Panc1 (cell line): ENCODE data around the gene FAM83D. TPM values are rescaled to one million over a fixed set of nuclear protein-coding genes. Genes with fewer than 3 reads are reported as not detected.

Source experiments
- ATAC-seq: fragments of 200-7000 bp; cut with Tn5 transposase; 2 replicates; pipeline ENCODE4 v1.9.1; 2020; ENCODE audit warnings: mild to moderate bottlenecking, moderate library complexity
- BruUV-seq: library from RNA; stranded (reverse); fragments of 400-500 nt; replicated peaks from 2 replicates; lab custom pipeline; 2021; lab: Mats Ljungman, UMichigan
- CTCF ChIA-PET: fragments of 300-600 bp; sonication (Branson Sonifier 250); formaldehyde crosslinking; loops from one replicate; lab custom pipeline; 2022; ENCODE audit warnings: antibody characterized with exemption; lab: Charles Lee
- POLR2A ChIA-PET: fragments of 300-600 bp; sonication (Branson Sonifier 250); formaldehyde crosslinking; loops from one replicate; lab custom pipeline; 2022; ENCODE audit warnings: antibody characterized with exemption; lab: Charles Lee
- DNase-seq: peaks from one replicate; pipeline ENCODE4 v3.0.0-alpha.2; 2010; ENCODE audit warnings: low read depth, low spot score
- H3K27ac ChIP-seq: 2 replicates; pipeline ENCODE4 v1.5.1; 2011; ENCODE audit warnings: mild to moderate bottlenecking, low read length, inconsistent platforms
- H3K27me3 ChIP-seq: fragments of 200-500 bp; sonication (Bioruptor generic); 2 replicates; pipeline ENCODE4 v1.6.0; 2014; ENCODE audit warnings: low read length, inconsistent platforms; ENCODE audit not compliant: control insufficient read depth, insufficient read depth
- H3K36me3 ChIP-seq: fragments of 200-500 bp; sonication (Bioruptor generic); 2 replicates; pipeline ENCODE4 v1.5.1; 2014; ENCODE audit warnings: inconsistent platforms, mild to moderate bottlenecking, low read length, moderate library complexity; ENCODE audit not compliant: control insufficient read depth, insufficient read depth
- H3K4me1 ChIP-seq: 2 replicates; pipeline ENCODE4 v1.5.1; 2011; ENCODE audit warnings: inconsistent platforms, mild to moderate bottlenecking, low read length, moderate library complexity; ENCODE audit not compliant: control insufficient read depth, insufficient read depth
- H3K4me3 ChIP-seq, 2 experiments: 2 replicates each; pipeline ENCODE4 v1.5.1; 2011 to 2012; ENCODE audit warnings: low read depth in 2 of 2, low read length in 2 of 2, mild to moderate bottlenecking in 2 of 2, inconsistent platforms in 1 of 2, moderate library complexity in 1 of 2
- H3K9me3 ChIP-seq: fragments of 200-500 bp; sonication (Bioruptor generic); 2 replicates; pipeline ENCODE4 v1.5.1; 2014; ENCODE audit warnings: low read depth, mild to moderate bottlenecking, inconsistent platforms, low read length, moderate library complexity; ENCODE audit not compliant: control insufficient read depth, insufficient read depth
- POLR2AphosphoS5 ChIP-seq: IDR thresholded peaks from 2 replicates; pipeline ENCODE4 v1.6.1; 2012; ENCODE audit warnings: mild to moderate bottlenecking, low read depth, low read length, moderate library complexity
- SIN3A ChIP-seq: IDR thresholded peaks from 2 replicates; pipeline ENCODE4 v1.6.1; 2012; ENCODE audit warnings: low read depth, mild to moderate bottlenecking, low read length, moderate library complexity, borderline replicate concordance; ENCODE audit not compliant: insufficient read depth
- TCF7L2 ChIP-seq: IDR thresholded peaks from 2 replicates; pipeline ENCODE4 v1.6.1; 2011; ENCODE audit warnings: mild to moderate bottlenecking, low read depth, low read length, inconsistent platforms
- in situ Hi-C: cut with HindIII; loops from 2 replicates; pipeline ENCODE4 v1.10.0; 2016; ENCODE audit warnings: low sequenced_read_pairs, low pct_unique_long_range_greater_than_20kb
- intact Hi-C: fragments of 100-400 bp; cut with micrococcal nuclease; formaldehyde crosslinking; loops from one replicate; pipeline ENCODE4 v1.10.0; 2022; ENCODE audit not compliant: unreplicated experiment
- total RNA-seq: library from RNA; stranded (reverse); gene quantifications from one replicate; pipeline ENCODE4 v1.2.1, GENCODE V29; 2021; ENCODE audit not compliant: unreplicated experiment
- TF ChIP-seq, protein P1 (sequence below): fragments of 450-650 bp; IDR thresholded peaks from 2 replicates; pipeline ENCODE4 v1.5.1; 2017; ENCODE audit warnings: mild to moderate bottlenecking
- TF ChIP-seq, protein P2 (sequence below), 2 experiments: IDR thresholded peaks; 2 replicates each; pipeline ENCODE4 v1.6.1; 2011 to 2012; ENCODE audit warnings: low read depth in 2 of 2, control low read depth in 1 of 2, low read length in 1 of 2, mild to moderate bottlenecking in 1 of 2, moderate library complexity in 1 of 2; ENCODE audit not compliant: insufficient read depth in 1 of 2

The FAM83D gene
- total RNA-seq, 1 experiment from 2014 or later, result 30.9 TPM

DNA sequence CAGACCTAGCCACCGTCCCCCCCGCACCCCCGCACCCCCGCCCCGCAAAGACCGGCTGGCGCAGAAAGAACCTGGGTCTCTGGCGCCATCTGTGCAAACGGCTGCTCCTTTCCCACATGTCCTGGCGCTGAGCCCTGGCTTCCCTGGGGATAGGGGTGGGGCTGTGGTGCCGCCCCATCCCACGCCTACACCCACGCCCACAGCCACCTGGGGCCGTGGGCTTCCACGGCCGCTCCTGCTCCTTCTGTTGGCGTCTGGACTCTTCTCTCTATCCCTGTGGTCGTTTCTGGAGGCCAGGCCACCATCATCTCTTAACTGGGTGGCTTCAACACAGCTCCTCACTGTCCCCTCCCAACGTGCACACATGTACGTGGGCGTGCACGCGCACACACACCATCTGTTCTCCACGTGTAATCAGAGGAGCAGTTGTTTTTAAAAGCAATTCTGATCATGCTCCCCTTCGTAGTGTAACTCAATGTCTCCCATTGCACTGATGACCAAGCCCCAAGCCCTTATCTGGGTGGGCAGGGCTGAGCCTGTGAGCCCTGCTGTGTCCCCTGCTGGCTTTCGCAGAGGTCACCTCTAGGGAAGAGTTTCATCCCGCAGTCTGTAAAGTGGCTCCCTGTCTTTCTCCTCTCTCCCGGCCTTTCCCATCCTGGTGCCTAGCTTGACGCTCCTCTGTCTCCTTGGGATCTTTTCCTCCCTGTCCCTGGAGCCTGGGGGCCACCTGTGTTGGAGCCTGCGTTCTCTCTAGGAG is 31.9 kb upstream of the FAM83D start:
- ChIA-PET POLR2A (interaction anchor here (0.5 kb wide), 1 partner anchor 87 kb away, joined by 3 read pairs; no protein-coding TSS in a partner anchor), CTCF (interaction anchor here (0.6 kb wide), 1 partner anchor 111 kb away, joined by 3 read pairs; no protein-coding TSS in a partner anchor)
- Histone ChIP-seq H3K4me1 (no peaks in the 10 kb centered on the region), H3K4me3 (no peak overlapping the region), H3K27ac (no peak overlapping the region), H3K27me3 (peaks cover 13% of the 10 kb centered on the region), H3K9me3 (no peaks in the 10 kb centered on the region), H3K36me3 (no peaks in the 10 kb centered on the region)
- no peak for DNase-seq
- intact Hi-C loops, result loop anchor here (5.0 kb wide), 1 partner anchor 247 kb away; no protein-coding TSS in a partner anchor
- BruUV-seq, result no TSS peak
- in situ Hi-C loops, result no loop called here
- peak; percentile 76 for ATAC-seq
- TF ChIP-seq, protein P1, sequence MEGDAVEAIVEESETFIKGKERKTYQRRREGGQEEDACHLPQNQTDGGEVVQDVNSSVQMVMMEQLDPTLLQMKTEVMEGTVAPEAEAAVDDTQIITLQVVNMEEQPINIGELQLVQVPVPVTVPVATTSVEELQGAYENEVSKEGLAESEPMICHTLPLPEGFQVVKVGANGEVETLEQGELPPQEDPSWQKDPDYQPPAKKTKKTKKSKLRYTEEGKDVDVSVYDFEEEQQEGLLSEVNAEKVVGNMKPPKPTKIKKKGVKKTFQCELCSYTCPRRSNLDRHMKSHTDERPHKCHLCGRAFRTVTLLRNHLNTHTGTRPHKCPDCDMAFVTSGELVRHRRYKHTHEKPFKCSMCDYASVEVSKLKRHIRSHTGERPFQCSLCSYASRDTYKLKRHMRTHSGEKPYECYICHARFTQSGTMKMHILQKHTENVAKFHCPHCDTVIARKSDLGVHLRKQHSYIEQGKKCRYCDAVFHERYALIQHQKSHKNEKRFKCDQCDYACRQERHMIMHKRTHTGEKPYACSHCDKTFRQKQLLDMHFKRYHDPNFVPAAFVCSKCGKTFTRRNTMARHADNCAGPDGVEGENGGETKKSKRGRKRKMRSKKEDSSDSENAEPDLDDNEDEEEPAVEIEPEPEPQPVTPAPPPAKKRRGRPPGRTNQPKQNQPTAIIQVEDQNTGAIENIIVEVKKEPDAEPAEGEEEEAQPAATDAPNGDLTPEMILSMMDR, result no peak; the same call in 1 of the 2 replicates
- TF ChIP-seq POLR2AphosphoS5, result no peak
- no peak for TF ChIP-seq SIN3A
- TF ChIP-seq, protein P2, sequence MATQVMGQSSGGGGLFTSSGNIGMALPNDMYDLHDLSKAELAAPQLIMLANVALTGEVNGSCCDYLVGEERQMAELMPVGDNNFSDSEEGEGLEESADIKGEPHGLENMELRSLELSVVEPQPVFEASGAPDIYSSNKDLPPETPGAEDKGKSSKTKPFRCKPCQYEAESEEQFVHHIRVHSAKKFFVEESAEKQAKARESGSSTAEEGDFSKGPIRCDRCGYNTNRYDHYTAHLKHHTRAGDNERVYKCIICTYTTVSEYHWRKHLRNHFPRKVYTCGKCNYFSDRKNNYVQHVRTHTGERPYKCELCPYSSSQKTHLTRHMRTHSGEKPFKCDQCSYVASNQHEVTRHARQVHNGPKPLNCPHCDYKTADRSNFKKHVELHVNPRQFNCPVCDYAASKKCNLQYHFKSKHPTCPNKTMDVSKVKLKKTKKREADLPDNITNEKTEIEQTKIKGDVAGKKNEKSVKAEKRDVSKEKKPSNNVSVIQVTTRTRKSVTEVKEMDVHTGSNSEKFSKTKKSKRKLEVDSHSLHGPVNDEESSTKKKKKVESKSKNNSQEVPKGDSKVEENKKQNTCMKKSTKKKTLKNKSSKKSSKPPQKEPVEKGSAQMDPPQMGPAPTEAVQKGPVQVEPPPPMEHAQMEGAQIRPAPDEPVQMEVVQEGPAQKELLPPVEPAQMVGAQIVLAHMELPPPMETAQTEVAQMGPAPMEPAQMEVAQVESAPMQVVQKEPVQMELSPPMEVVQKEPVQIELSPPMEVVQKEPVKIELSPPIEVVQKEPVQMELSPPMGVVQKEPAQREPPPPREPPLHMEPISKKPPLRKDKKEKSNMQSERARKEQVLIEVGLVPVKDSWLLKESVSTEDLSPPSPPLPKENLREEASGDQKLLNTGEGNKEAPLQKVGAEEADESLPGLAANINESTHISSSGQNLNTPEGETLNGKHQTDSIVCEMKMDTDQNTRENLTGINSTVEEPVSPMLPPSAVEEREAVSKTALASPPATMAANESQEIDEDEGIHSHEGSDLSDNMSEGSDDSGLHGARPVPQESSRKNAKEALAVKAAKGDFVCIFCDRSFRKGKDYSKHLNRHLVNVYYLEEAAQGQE (IDR thresholded peaks at IDR 0.05; ENCODE audit: insufficient read depth in 1 of 2, low read depth in 2 of 2, low read length in 1 of 2), result no peak
- no peak for TF ChIP-seq TCF7L2

DNA sequence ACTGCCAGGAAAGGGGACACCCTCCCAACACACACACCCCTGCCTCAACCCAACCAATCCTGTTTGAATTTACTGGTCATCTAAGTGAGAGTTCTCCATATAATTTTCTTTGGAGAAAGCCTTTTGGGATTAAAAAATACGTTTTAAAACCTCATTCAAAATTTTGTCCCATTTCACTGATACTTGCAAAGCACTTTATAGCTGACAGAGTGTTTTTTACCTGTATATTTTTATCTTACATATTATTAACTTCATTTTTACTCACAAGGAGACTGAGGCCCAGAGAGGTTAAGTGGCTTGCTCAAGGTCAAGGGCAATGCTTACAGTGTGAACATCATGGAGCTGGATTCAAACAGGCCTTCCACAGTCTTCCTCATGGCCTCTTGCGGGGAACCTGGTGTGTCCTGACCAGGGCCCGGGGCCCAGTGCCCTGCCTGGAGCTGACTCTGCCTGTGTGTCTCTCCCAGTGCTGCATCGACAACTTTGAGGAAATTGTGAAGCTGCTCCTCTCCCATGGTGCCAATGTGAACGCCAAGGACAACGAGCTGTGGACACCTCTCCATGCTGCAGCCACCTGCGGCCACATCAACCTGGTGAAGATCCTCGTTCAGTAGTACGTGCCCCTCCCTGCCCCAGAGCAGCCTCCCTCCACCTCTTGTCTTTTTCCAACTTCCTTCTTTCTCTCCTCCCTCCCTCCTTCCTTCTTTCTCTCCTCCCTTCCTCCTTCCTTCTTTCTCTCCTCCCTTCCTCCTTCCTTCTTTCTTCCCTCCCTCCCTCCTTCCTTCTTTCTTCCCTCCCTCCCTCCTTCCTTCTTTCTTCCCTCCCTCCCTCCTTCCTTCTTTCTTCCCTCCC is 30.9 kb upstream of the FAM83D start:
- ChIA-PET CTCF (interaction anchor here (0.5 to 0.6 kb wide), 2 partner anchors 112 to 155 kb away, joined by 3 to 5 read pairs; no protein-coding TSS in a partner anchor), POLR2A (no interaction called here)
- H3K4me3 ChIP-seq, result no peak overlapping the region
- intact Hi-C loops, result no loop called here
- no peaks in the 10 kb centered on the region for H3K4me1 ChIP-seq
- ATAC-seq (no peak), DNase-seq (no peak)
- no TSS peak for BruUV-seq
- H3K27ac ChIP-seq, result no peak overlapping the region
- peaks cover 14% of the 10 kb centered on the region for H3K27me3 ChIP-seq
- TF ChIP-seq TCF7L2, result no peak
- TF ChIP-seq, protein P1, result no peak
- TF ChIP-seq SIN3A, result no peak
- TF ChIP-seq, protein P2 (IDR thresholded peaks at IDR 0.05; ENCODE audit: insufficient read depth in 1 of 2, low read depth in 2 of 2, low read length in 1 of 2), result no peak
- no peak for TF ChIP-seq POLR2AphosphoS5
- no peaks in the 10 kb centered on the region for H3K36me3 ChIP-seq
- H3K9me3 ChIP-seq, result no peaks in the 10 kb centered on the region
- in situ Hi-C loops, result no loop called here
